Measurements from ENCODE around the gene ANKMY2. TPM values are rescaled to one million over a fixed set of nuclear protein-coding genes. Genes with fewer than 3 reads are reported as not detected.

ANKMY2 gene
- total RNA-seq, 1 donor = 26.8 TPM

DNA sequence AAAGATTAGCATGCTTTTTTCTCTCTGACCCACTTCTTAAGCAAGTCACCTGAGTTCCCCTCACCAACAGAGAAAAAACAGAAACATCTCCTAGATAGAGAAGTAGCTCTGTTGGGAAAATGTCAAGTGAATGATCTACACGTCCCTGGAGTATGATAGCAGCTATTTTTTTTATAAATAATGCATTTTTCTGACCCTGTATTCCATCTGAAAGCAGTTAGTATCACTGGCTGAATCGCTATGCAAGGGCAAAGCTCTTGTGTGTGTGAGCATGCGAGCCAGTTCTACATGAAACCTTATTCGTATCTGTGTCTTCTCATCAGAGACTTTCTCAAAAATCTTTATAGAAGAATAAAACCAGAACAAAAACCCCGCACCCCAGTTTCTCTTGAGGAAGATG lies 8.2 kb downstream of the ANKMY2 start:
- TF ChIP-seq, protein P1, sequence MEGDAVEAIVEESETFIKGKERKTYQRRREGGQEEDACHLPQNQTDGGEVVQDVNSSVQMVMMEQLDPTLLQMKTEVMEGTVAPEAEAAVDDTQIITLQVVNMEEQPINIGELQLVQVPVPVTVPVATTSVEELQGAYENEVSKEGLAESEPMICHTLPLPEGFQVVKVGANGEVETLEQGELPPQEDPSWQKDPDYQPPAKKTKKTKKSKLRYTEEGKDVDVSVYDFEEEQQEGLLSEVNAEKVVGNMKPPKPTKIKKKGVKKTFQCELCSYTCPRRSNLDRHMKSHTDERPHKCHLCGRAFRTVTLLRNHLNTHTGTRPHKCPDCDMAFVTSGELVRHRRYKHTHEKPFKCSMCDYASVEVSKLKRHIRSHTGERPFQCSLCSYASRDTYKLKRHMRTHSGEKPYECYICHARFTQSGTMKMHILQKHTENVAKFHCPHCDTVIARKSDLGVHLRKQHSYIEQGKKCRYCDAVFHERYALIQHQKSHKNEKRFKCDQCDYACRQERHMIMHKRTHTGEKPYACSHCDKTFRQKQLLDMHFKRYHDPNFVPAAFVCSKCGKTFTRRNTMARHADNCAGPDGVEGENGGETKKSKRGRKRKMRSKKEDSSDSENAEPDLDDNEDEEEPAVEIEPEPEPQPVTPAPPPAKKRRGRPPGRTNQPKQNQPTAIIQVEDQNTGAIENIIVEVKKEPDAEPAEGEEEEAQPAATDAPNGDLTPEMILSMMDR (IDR thresholded peaks at IDR 0.05; ENCODE audit: extremely low read depth, low read depth, low read length) = no peak
- no peaks in the 10 kb centered on the region for H3K9me3 ChIP-seq (ENCODE audit: low read depth, low read length)
- no peak overlapping the region for H2AFZ ChIP-seq (ENCODE audit: low read length)
- no peak overlapping the region for H3K27ac ChIP-seq (ENCODE audit: low read depth, low read length)
- H3K79me2 ChIP-seq (ENCODE audit: insufficient read depth, low read length) = peaks cover 46% of the 10 kb centered on the region
- DNase-seq (ENCODE audit: insufficient read length, low spot score, missing footprints) = no peak
- H3K36me3 ChIP-seq (ENCODE audit: insufficient read depth, low read length) = peaks cover 15% of the 10 kb centered on the region
- no peaks in the 10 kb centered on the region for H3K27me3 ChIP-seq (ENCODE audit: insufficient read depth, low read length)
- peaks cover 9% of the 10 kb centered on the region for H3K4me1 ChIP-seq (ENCODE audit: insufficient read depth, low read length)
- H3K4me2 ChIP-seq (ENCODE audit: insufficient read depth, low read length) = no peak overlapping the region
- H3K4me3 ChIP-seq (ENCODE audit: insufficient read depth, low read length) = no peak overlapping the region
- no peaks in the 10 kb centered on the region for H4K20me1 ChIP-seq (ENCODE audit: insufficient read depth, low read length)

DNA sequence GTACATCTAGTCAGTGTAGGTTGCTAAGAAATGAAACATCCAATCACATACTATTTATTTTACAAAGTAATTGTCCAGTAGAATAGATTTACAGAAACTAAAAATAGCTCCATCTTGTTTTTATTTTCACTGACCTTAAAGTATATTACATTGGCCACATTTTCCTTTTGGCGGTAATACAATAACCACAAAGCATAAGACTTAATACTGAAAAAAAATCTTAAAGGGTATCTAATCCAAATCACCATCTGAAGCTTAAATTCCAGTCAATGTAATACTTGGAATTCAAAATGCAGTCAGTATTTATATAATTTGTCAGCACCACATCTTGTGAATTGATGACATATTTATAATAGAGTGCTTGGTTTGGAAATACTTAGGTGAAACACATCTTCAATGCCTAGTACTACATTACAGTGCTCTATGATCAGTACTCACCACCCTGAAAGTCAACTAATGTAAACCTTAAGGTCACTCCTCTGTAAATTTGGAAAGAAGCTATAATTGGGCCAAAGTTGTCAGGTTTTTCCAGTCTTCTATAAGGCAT lies 8.9 kb downstream of the ANKMY2 start:
- H3K27ac ChIP-seq (ENCODE audit: low read depth, low read length) = no peak overlapping the region
- DNase-seq (ENCODE audit: insufficient read length, low spot score, missing footprints) = no peak

DNA sequence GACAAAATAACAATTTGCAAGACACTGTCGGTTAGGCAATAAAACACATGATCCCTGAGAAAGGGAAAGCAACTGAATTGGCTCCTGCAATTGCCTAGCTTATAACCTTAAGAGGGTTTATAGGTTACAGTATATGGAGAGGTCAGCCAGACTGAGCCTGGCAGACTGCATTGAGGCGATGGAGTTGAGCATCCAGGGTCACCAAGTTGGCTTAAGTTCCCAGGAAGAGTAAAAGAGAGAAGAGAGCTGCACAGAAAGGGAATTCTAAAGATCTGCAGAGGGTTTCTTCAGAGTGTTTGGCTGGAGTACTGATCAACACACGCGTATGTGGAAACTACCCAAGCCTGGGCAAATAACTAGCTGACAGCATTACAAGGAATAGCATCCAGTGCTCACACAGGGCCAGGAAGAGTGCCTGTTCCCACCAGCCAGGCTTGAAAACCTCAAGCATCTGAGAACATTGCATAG lies 11.2 kb downstream of the ANKMY2 start:
- H2AFZ ChIP-seq (ENCODE audit: low read length) = peak overlapping the region; percentile 5
- H3K4me1 ChIP-seq (ENCODE audit: insufficient read depth, low read length) = peaks cover 9% of the 10 kb centered on the region
- H3K27ac ChIP-seq (ENCODE audit: low read depth, low read length) = no peak overlapping the region
- H3K9me3 ChIP-seq (ENCODE audit: low read depth, low read length) = no peaks in the 10 kb centered on the region
- no peaks in the 10 kb centered on the region for H4K20me1 ChIP-seq (ENCODE audit: insufficient read depth, low read length)
- H3K36me3 ChIP-seq (ENCODE audit: insufficient read depth, low read length) = peaks cover 15% of the 10 kb centered on the region
- DNase-seq (ENCODE audit: insufficient read length, low spot score, missing footprints) = no peak
- no peak overlapping the region for H3K4me2 ChIP-seq (ENCODE audit: insufficient read depth, low read length)
- H3K79me2 ChIP-seq (ENCODE audit: insufficient read depth, low read length) = peaks cover 25% of the 10 kb centered on the region
- H3K27me3 ChIP-seq (ENCODE audit: insufficient read depth, low read length) = no peaks in the 10 kb centered on the region
- TF ChIP-seq, protein P1 (IDR thresholded peaks at IDR 0.05; ENCODE audit: extremely low read depth, low read depth, low read length) = no peak
- no peak overlapping the region for H3K4me3 ChIP-seq (ENCODE audit: insufficient read depth, low read length)

More for the DNA sequence above, 8.9 kb downstream of the ANKMY2 start:
- Histone ChIP-seq H3K9me3 (ENCODE audit: low read depth, low read length) (no peaks in the 10 kb centered on the region), H3K27me3 (ENCODE audit: insufficient read depth, low read length) (no peaks in the 10 kb centered on the region), H3K4me3 (ENCODE audit: insufficient read depth, low read length) (no peak overlapping the region), H3K4me1 (ENCODE audit: insufficient read depth, low read length) (peaks cover 9% of the 10 kb centered on the region), H3K4me2 (ENCODE audit: insufficient read depth, low read length) (no peak overlapping the region), H4K20me1 (ENCODE audit: insufficient read depth, low read length) (no peaks in the 10 kb centered on the region), H3K36me3 (ENCODE audit: insufficient read depth, low read length) (peaks cover 15% of the 10 kb centered on the region), H3K79me2 (ENCODE audit: insufficient read depth, low read length) (peaks cover 39% of the 10 kb centered on the region), H2AFZ (ENCODE audit: low read length) (no peak overlapping the region)
- TF ChIP-seq, protein P1 (IDR thresholded peaks at IDR 0.05; ENCODE audit: extremely low read depth, low read depth, low read length) = no peak

DNA sequence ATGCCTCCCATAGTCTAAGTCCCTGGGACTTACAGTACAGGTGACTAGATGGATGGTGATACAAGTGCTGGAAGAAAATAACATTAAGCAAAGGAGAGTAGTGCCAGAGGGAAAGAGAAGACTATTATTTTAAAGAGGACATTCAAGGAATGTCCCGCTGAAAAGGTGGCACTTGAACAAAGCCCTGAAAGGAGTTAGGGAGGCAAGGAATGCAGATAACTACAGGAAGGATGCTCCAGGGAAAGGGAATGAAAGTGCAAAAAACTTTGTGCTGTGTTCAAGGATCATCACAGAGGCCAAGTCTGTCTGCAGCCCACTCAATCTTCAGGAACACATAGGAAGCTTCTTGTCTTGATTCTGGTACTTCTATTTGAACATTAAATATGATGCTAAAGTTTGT lies 14.9 kb downstream of the ANKMY2 start:
- Histone ChIP-seq H3K4me1 (ENCODE audit: insufficient read depth, low read length) (no peaks in the 10 kb centered on the region), H3K27ac (ENCODE audit: low read depth, low read length) (no peak overlapping the region), H3K36me3 (ENCODE audit: insufficient read depth, low read length) (peaks cover 14% of the 10 kb centered on the region), H3K4me3 (ENCODE audit: insufficient read depth, low read length) (no peak overlapping the region), H3K79me2 (ENCODE audit: insufficient read depth, low read length) (peaks cover 10% of the 10 kb centered on the region), H3K9me3 (ENCODE audit: low read depth, low read length) (no peaks in the 10 kb centered on the region), H4K20me1 (ENCODE audit: insufficient read depth, low read length) (no peaks in the 10 kb centered on the region), H2AFZ (ENCODE audit: low read length) (no peak overlapping the region), H3K4me2 (ENCODE audit: insufficient read depth, low read length) (no peak overlapping the region), H3K27me3 (ENCODE audit: insufficient read depth, low read length) (no peaks in the 10 kb centered on the region)
- no peak for DNase-seq (ENCODE audit: insufficient read length, low spot score, missing footprints)
- TF ChIP-seq, protein P1 (IDR thresholded peaks at IDR 0.05; ENCODE audit: extremely low read depth, low read depth, low read length) = no peak
